Keratinocyte (primary cell): ENCODE data around the gene ACCS.

Experiments used
- EZH2 ChIP-seq: IDR thresholded peaks from one replicate; pipeline ENCODE4 v1.6.1; 2012; ENCODE audit warnings: inconsistent platforms, mild to moderate bottlenecking, low read length, moderate library complexity
- TF ChIP-seq, protein P1 (sequence below), 3 experiments: IDR thresholded peaks in 1 of 3; conservative IDR thresholded peaks in 1 of 3; optimal IDR thresholded peaks in 1 of 3; 2 replicates in 2 of 3; 3 replicates in 1 of 3; pipeline versions ENCODE3 to v1.5.1; 2011; ENCODE audit warnings: low read length in 3 of 3, mild to moderate bottlenecking in 3 of 3, moderate library complexity in 2 of 3, control low read depth in 1 of 3, inconsistent platforms in 1 of 3; ENCODE audit not compliant: insufficient read depth in 2 of 3; ENCODE audit errors: extremely low read depth in 1 of 3

GRCh38 chr11:44049832-44050231 lies 16.2 kb upstream of the ACCS start:
- TF ChIP-seq, protein P1, sequence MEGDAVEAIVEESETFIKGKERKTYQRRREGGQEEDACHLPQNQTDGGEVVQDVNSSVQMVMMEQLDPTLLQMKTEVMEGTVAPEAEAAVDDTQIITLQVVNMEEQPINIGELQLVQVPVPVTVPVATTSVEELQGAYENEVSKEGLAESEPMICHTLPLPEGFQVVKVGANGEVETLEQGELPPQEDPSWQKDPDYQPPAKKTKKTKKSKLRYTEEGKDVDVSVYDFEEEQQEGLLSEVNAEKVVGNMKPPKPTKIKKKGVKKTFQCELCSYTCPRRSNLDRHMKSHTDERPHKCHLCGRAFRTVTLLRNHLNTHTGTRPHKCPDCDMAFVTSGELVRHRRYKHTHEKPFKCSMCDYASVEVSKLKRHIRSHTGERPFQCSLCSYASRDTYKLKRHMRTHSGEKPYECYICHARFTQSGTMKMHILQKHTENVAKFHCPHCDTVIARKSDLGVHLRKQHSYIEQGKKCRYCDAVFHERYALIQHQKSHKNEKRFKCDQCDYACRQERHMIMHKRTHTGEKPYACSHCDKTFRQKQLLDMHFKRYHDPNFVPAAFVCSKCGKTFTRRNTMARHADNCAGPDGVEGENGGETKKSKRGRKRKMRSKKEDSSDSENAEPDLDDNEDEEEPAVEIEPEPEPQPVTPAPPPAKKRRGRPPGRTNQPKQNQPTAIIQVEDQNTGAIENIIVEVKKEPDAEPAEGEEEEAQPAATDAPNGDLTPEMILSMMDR (optimal IDR thresholded peaks at IDR 0.05 in 1 of 3, IDR thresholded peaks at IDR 0.05 in 1 of 3, conservative IDR thresholded peaks at IDR 0.05 in 1 of 3; ENCODE audit: extremely low read depth in 1 of 3, insufficient read depth in 2 of 3, low read length in 3 of 3), result no peak
- TF ChIP-seq EZH2, result no peak
